GM21786 (cell line): ENCODE results near the gene CYP2W1.
"Not testable (repeated sequence)": the region's sequence is repeated elsewhere in the genome, so short reads cannot be mapped to it uniquely, and the experiment has no call there.

ENCODE experiments used
- ATAC-seq: cut with Tn5 transposase; IDR thresholded peaks from one replicate; pipeline ENCODE4 v1.9.1; 2021; ENCODE audit not compliant: unreplicated experiment

The CYP2W1 gene

GRCh38 chr7:1025743-1026581, 43.0 kb downstream of the CYP2W1 start:
- ATAC-seq: no peak

GRCh38 chr7:1026721-1027161, 43.8 kb downstream of the CYP2W1 start:
- ATAC-seq: no peak

- ATAC-seq: no peak
Measured at GRCh38 chr7:1027242-1028043, 44.5 kb downstream of the CYP2W1 start.

GRCh38 chr7:1028044-1028770, 45.2 kb downstream of the CYP2W1 start:
- ATAC-seq: peak; percentile 33

- ATAC-seq: no peak
Measured at GRCh38 chr7:1028775-1029636, 46.0 kb downstream of the CYP2W1 start.

GRCh38 chr7:1029637-1030443, 46.9 kb downstream of the CYP2W1 start:
- ATAC-seq: no peak

GRCh38 chr7:1030444-1031070, 47.6 kb downstream of the CYP2W1 start:
- no peak for ATAC-seq

- ATAC-seq: no peak
Measured at GRCh38 chr7:1031716-1032455, 48.9 kb downstream of the CYP2W1 start.

GRCh38 chr7:1032536-1033181, 49.7 kb downstream of the CYP2W1 start:
- no peak for ATAC-seq

- ATAC-seq: no peak
Measured at GRCh38 chr7:1033546-1034145, 50.7 kb downstream of the CYP2W1 start.

- ATAC-seq: not testable (repeated sequence)
Measured at GRCh38 chr7:1034769-1035168, 51.8 kb downstream of the CYP2W1 start.

GRCh38 chr7:1036164-1036928, 53.4 kb downstream of the CYP2W1 start:
- ATAC-seq: not testable (repeated sequence)
